Measurements from ENCODE around the gene DGLUCY. TPM values are rescaled to one million over a fixed set of nuclear protein-coding genes. Genes with fewer than 3 reads are reported as not detected.
A peak's percentile ranks its signal among the peaks of the same experiment; 100 is the strongest.
"Not testable (repeated sequence)": the region's sequence is repeated elsewhere in the genome, so short reads cannot be mapped to it uniquely, and the experiment has no call there.

The DGLUCY gene
- total and polyA plus RNA-seq, 5 donors from 2014 or later, result 45.2 to 120 (median 60.8) TPM

GRCh38 chr14:91261986-91262549 is 148.2 kb downstream of the DGLUCY start:
- Histone ChIP-seq H3K4me1 (ENCODE audit: control insufficient read depth, insufficient read depth, low read length, poor library complexity, severe bottlenecking) (peaks cover 32% of the 10 kb centered on the region), H3K9me3 (ENCODE audit: control insufficient read depth in 2 of 2, low read length in 2 of 2) (no peaks in the 10 kb centered on the region), H3K4me3 (ENCODE audit: low read depth, low read length) (no peak overlapping the region), H3K27ac (ENCODE audit: insufficient read depth, low read length, poor library complexity, severe bottlenecking) (no peak overlapping the region), H3K36me3 (ENCODE audit: control insufficient read depth, insufficient read depth, low read length) (no peaks in the 10 kb centered on the region), H3K27me3 (ENCODE audit: control insufficient read depth, insufficient read depth, low read length) (no peaks in the 10 kb centered on the region)
- Mint-ChIP-seq H3K27me3 (peaks cover 5% of the 10 kb centered on the region), H3K27ac (peak overlapping the region in 2 of 3 donors; percentile 12 to 72), H3K9me3 (no peaks in the 10 kb centered on the region), H3K4me1 (peaks cover 6 to 58% (median 35%) of the 10 kb centered on the region in 4 donors), H3K36me3 (peaks cover 3% of the 10 kb centered on the region), H3K4me3 (peak overlapping the region in 2 of 4 donors; percentile 32 to 75)
- ATAC-seq (ENCODE audit: low read depth in 2 of 2) (no peak), DNase-seq (no peak)

GRCh38 chr14:91263329-91263728 is 149.5 kb downstream of the DGLUCY start:
- peak overlapping the region; percentile 41 to 88 (median 59) for H3K27ac Mint-ChIP-seq
- peaks cover 5% of the 10 kb centered on the region for H3K27me3 Mint-ChIP-seq
- no peak for DNase-seq
- no peaks in the 10 kb centered on the region for H3K9me3 Mint-ChIP-seq
- H3K27me3 ChIP-seq (ENCODE audit: control insufficient read depth, insufficient read depth, low read length), result no peaks in the 10 kb centered on the region
- no peaks in the 10 kb centered on the region for H3K9me3 ChIP-seq (ENCODE audit: control insufficient read depth in 2 of 2, low read length in 2 of 2)
- H3K27ac ChIP-seq (ENCODE audit: insufficient read depth, low read length, poor library complexity, severe bottlenecking), result no peak overlapping the region
- peaks cover 9% of the 10 kb centered on the region for H3K36me3 Mint-ChIP-seq
- ATAC-seq (ENCODE audit: low read depth in 2 of 2), result no peak
- peak overlapping the region; percentile 2 to 82 (median 68) for H3K4me3 Mint-ChIP-seq
- H3K4me1 Mint-ChIP-seq, result peaks cover 4 to 54% (median 29%) of the 10 kb centered on the region in 4 donors
- H3K36me3 ChIP-seq (ENCODE audit: control insufficient read depth, insufficient read depth, low read length), result no peaks in the 10 kb centered on the region
- no peak overlapping the region for H3K4me3 ChIP-seq (ENCODE audit: low read depth, low read length)
- H3K4me1 ChIP-seq (ENCODE audit: control insufficient read depth, insufficient read depth, low read length, poor library complexity, severe bottlenecking), result peaks cover 23% of the 10 kb centered on the region

DNA sequence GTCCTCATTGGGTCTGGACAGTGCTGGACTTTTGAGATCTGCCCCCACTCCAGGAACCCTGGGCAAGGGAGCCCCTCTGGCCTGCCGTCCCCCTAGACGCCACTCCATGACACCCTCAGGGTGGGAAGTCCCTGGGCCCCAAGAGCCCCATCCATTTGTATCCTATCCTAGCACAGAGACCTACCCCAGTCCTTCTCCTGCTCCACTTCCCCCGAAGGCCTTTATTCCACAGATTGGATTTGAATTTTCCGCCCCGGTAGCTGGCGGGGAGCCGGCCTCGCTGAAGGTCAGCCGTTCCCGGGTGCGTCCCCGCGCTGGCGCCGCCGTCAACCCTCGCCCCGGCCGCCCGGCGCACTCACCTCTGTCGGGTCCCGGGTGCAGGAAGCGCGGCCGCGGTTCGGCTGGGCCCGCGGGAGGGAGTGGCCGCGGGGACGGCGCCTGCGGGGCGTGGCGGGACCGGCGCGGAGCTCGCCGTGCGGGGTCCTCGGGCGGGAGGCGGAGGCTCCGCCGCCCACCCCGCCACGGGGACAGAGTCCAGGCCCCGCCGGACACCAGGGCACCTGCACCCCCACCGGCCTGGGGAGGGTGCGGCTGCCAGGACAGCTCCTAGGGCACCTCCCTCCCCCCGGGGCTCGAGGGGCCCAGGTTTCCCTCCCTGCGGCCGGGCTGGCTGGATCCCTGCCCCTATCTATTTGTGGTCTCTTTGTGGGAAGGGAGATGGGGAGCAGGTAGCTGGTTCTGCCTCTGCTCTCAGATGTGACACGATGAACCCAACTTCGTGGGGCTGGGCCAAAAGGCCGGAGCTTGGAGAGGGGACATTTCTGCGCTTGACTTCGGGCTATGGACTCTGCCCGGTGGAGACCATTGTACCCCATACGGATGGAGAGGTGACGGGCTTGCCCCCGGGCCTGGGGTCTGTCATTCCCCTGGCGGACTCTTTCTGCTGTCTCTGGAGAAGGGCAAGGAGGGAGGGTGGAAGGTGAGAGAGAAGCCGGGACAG is 150.6 kb downstream of the DGLUCY start:
- Histone ChIP-seq H3K9me3 (ENCODE audit: control insufficient read depth in 2 of 2, low read length in 2 of 2) (no peaks in the 10 kb centered on the region), H3K27ac (ENCODE audit: insufficient read depth, low read length, poor library complexity, severe bottlenecking) (no peak overlapping the region), H3K36me3 (ENCODE audit: control insufficient read depth, insufficient read depth, low read length) (no peaks in the 10 kb centered on the region), H3K4me1 (ENCODE audit: control insufficient read depth, insufficient read depth, low read length, poor library complexity, severe bottlenecking) (peaks cover 23% of the 10 kb centered on the region), H3K27me3 (ENCODE audit: control insufficient read depth, insufficient read depth, low read length) (no peaks in the 10 kb centered on the region), H3K4me3 (ENCODE audit: low read depth, low read length) (no peak overlapping the region)
- no peaks in the 10 kb centered on the region for H3K9me3 Mint-ChIP-seq
- peak in 2 of 3 donors; percentile 9 to 26 for DNase-seq
- peaks cover 5% of the 10 kb centered on the region for H3K27me3 Mint-ChIP-seq
- peak overlapping the region; percentile 75 to 93 (median 81) for H3K4me3 Mint-ChIP-seq
- H3K36me3 Mint-ChIP-seq, result peaks cover 16% of the 10 kb centered on the region
- peaks cover 7 to 55% (median 31%) of the 10 kb centered on the region in 4 donors for H3K4me1 Mint-ChIP-seq
- ATAC-seq (ENCODE audit: low read depth in 2 of 2), result peak; percentile 39 to 53
- peak overlapping the region in 2 of 3 donors; percentile 88 to 90 for H3K27ac Mint-ChIP-seq

DNA sequence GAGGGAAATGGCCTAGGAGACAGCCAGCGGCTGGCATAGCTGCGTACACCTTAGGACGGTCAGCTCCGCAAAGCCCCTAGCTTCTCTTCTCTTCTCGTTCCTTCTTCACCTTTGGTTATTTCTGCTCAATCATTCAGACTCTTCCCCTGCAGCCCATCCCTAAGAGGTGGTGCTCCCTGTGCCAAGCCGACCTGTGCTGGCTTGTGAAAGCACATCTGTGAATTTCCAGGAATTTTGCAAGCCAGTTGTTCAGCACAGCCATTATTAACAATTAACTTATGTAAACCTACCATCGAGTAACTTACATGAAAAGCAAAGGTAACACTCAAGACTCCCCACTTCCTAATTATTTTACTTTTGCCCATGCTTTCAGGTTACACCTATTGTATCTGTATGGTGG is 151.5 kb downstream of the DGLUCY start:
- H3K4me1 ChIP-seq (ENCODE audit: control insufficient read depth, insufficient read depth, low read length, poor library complexity, severe bottlenecking), result peaks cover 23% of the 10 kb centered on the region
- Mint-ChIP-seq H3K4me3 (peak overlapping the region; percentile 46 to 93 (median 81)), H3K27ac (peak overlapping the region; percentile 2 to 73 (median 56)), H3K9me3 (no peaks in the 10 kb centered on the region), H3K4me1 (peaks cover 7 to 56% (median 30%) of the 10 kb centered on the region in 4 donors), H3K36me3 (peaks cover 24% of the 10 kb centered on the region), H3K27me3 (peaks cover 5% of the 10 kb centered on the region)
- H3K4me3 ChIP-seq (ENCODE audit: low read depth, low read length), result no peak overlapping the region
- no peak for DNase-seq
- peaks cover 9% of the 10 kb centered on the region for H3K36me3 ChIP-seq (ENCODE audit: control insufficient read depth, insufficient read depth, low read length)
- ATAC-seq (ENCODE audit: low read depth in 2 of 2), result no peak
- H3K9me3 ChIP-seq (ENCODE audit: control insufficient read depth in 2 of 2, low read length in 2 of 2), result no peaks in the 10 kb centered on the region
- no peak overlapping the region for H3K27ac ChIP-seq (ENCODE audit: insufficient read depth, low read length, poor library complexity, severe bottlenecking)
- H3K27me3 ChIP-seq (ENCODE audit: control insufficient read depth, insufficient read depth, low read length), result no peaks in the 10 kb centered on the region

DNA sequence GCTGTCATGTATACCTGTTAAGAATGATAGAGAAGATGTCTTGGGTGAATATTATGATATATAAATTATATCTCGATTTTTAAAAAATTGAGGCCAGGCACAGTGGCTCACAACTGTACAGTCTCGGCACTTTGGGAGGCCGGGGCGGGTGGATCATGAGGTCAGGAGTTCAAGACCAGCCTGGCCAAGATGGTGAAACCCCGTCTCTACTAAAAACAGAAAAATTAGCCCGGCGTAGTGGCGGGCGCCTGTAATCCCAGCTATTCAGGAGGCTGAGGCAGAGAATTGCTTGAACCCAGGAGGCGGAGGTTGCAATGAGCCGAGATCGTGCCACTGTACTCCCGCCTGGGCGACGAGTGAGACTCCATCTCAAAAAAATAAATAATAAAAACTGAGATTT is 152.4 kb downstream of the DGLUCY start:
- not testable (repeated sequence) for H3K9me3 ChIP-seq (ENCODE audit: control insufficient read depth in 2 of 2, low read length in 2 of 2); H3K27me3 ChIP-seq (ENCODE audit: control insufficient read depth, insufficient read depth, low read length); H3K27me3 Mint-ChIP-seq; DNase-seq; ATAC-seq (ENCODE audit: low read depth in 2 of 2); H3K9me3 Mint-ChIP-seq; H3K27ac ChIP-seq (ENCODE audit: insufficient read depth, low read length, poor library complexity, severe bottlenecking); H3K4me3 ChIP-seq (ENCODE audit: low read depth, low read length)
- peaks cover 12% of the 10 kb centered on the region for H3K36me3 ChIP-seq (ENCODE audit: control insufficient read depth, insufficient read depth, low read length)
- H3K4me1 Mint-ChIP-seq, result peaks cover 7 to 52% (median 29%) of the 10 kb centered on the region in 4 donors
- H3K27ac Mint-ChIP-seq, result peak overlapping the region in 2 of 3 donors; percentile 32 to 56
- peaks cover 24% of the 10 kb centered on the region for H3K36me3 Mint-ChIP-seq
- peaks cover 20% of the 10 kb centered on the region for H3K4me1 ChIP-seq (ENCODE audit: control insufficient read depth, insufficient read depth, low read length, poor library complexity, severe bottlenecking)
- H3K4me3 Mint-ChIP-seq, result peak overlapping the region in 2 of 4 donors; percentile 46 to 93

- H3K4me1 Mint-ChIP-seq, result peaks cover 7 to 53% (median 25%) of the 10 kb centered on the region in 4 donors
- peaks cover 26% of the 10 kb centered on the region for H3K36me3 ChIP-seq (ENCODE audit: control insufficient read depth, insufficient read depth, low read length)
- DNase-seq (no peak), ATAC-seq (ENCODE audit: low read depth in 2 of 2) (no peak)
- peaks cover 3% of the 10 kb centered on the region for H3K27me3 Mint-ChIP-seq
- H3K9me3 ChIP-seq (ENCODE audit: control insufficient read depth in 2 of 2, low read length in 2 of 2), result no peaks in the 10 kb centered on the region
- H3K27ac ChIP-seq (ENCODE audit: insufficient read depth, low read length, poor library complexity, severe bottlenecking), result no peak overlapping the region
- peak overlapping the region in 3 of 4 donors; percentile 23 to 76 (median 63) for H3K4me3 Mint-ChIP-seq
- H3K27me3 ChIP-seq (ENCODE audit: control insufficient read depth, insufficient read depth, low read length), result no peaks in the 10 kb centered on the region
- H3K4me3 ChIP-seq (ENCODE audit: low read depth, low read length), result no peak overlapping the region
- peaks cover 29% of the 10 kb centered on the region for H3K36me3 Mint-ChIP-seq
- H3K9me3 Mint-ChIP-seq, result no peaks in the 10 kb centered on the region
- H3K27ac Mint-ChIP-seq, result peak overlapping the region in 2 of 3 donors; percentile 18 to 26
- H3K4me1 ChIP-seq (ENCODE audit: control insufficient read depth, insufficient read depth, low read length, poor library complexity, severe bottlenecking), result peaks cover 20% of the 10 kb centered on the region
Observed at GRCh38 chr14:91267965-91268437, 154.1 kb downstream of the DGLUCY start.

GRCh38 chr14:91269076-91269991 is 155.5 kb downstream of the DGLUCY start:
- H3K4me1 ChIP-seq (ENCODE audit: control insufficient read depth, insufficient read depth, low read length, poor library complexity, severe bottlenecking), result peaks cover 11% of the 10 kb centered on the region
- DNase-seq (no peak), ATAC-seq (ENCODE audit: low read depth in 2 of 2) (no peak)
- peak overlapping the region in 2 of 4 donors; percentile 31 to 39 for H3K4me3 Mint-ChIP-seq
- H3K27ac ChIP-seq (ENCODE audit: insufficient read depth, low read length, poor library complexity, severe bottlenecking), result no peak overlapping the region
- peaks cover 30% of the 10 kb centered on the region for H3K36me3 Mint-ChIP-seq
- H3K4me3 ChIP-seq (ENCODE audit: low read depth, low read length), result no peak overlapping the region
- H3K27ac Mint-ChIP-seq, result peak overlapping the region; percentile 76 to 88 (median 76)
- H3K4me1 Mint-ChIP-seq, result peaks cover 7 to 42% (median 19%) of the 10 kb centered on the region in 4 donors
- H3K9me3 Mint-ChIP-seq, result no peaks in the 10 kb centered on the region
- H3K9me3 ChIP-seq (ENCODE audit: control insufficient read depth in 2 of 2, low read length in 2 of 2), result no peaks in the 10 kb centered on the region
- H3K27me3 Mint-ChIP-seq, result no peaks in the 10 kb centered on the region
- no peaks in the 10 kb centered on the region for H3K27me3 ChIP-seq (ENCODE audit: control insufficient read depth, insufficient read depth, low read length)
- H3K36me3 ChIP-seq (ENCODE audit: control insufficient read depth, insufficient read depth, low read length), result peaks cover 39% of the 10 kb centered on the region
